ENCODE measurements around the gene NXPH3. TPM values are rescaled to one million over a fixed set of nuclear protein-coding genes. Genes with fewer than 3 reads are reported as not detected.
A peak's percentile ranks its signal among the peaks of the same experiment; 100 is the strongest.

NXPH3 gene
- total RNA-seq, 5 donors from 2014 or later (not counting 1 experiment from before 2014, with no cell fraction given), result not detected

GRCh38 chr17:49577650-49577934 lies 1.9 kb downstream of the NXPH3 start:
- ChIA-PET POLR2A (no interaction called here), CTCF (no interaction called here)
- Mint-ChIP-seq H3K4me1 (peaks cover 6 to 13% (median 7%) of the 10 kb centered on the region in 3 donors), H3K36me3 (no peaks in the 10 kb centered on the region), H3K27me3 (peaks cover 31 to 52% of the 10 kb centered on the region in 2 donors), H3K9me3 (no peaks in the 10 kb centered on the region), H3K4me3 (peak overlapping the region; percentile 17 to 73 (median 28)), H3K27ac (no peak overlapping the region)
- 86% methylated on average over 1 of the region's 3 CpGs for WGBS (ENCODE audit: insufficient coverage)
- Histone ChIP-seq H3K4me3 (ENCODE audit: control insufficient read depth in 1 of 2, extremely low read depth in 1 of 2, low read length in 1 of 2) (no peak overlapping the region), H3K36me3 (ENCODE audit: control insufficient read depth in 2 of 2, extremely low read depth in 1 of 2, insufficient read depth in 1 of 2, low read length in 1 of 2) (no peaks in the 10 kb centered on the region), H3K27ac (ENCODE audit: low read length) (no peak overlapping the region), H3K9me3 (no peaks in the 10 kb centered on the region), H3K4me1 (ENCODE audit: control insufficient read depth in 1 of 2, extremely low read depth in 1 of 2, insufficient read depth in 2 of 2, low read length in 2 of 2) (peaks cover 4 to 20% of the 10 kb centered on the region in 2 experiments), H3K27me3 (replicated peaks in 1 of 2; ENCODE audit: control insufficient read depth in 2 of 2, extremely low read depth in 1 of 2, insufficient read depth in 2 of 2, low read length in 1 of 2) (peaks cover 3 to 69% of the 10 kb centered on the region in 2 experiments)
- no peak for DNase-seq
- ATAC-seq (replicated peaks in 1 of 4), result no peak

- no peak overlapping the region for H3K4me3 ChIP-seq (ENCODE audit: control insufficient read depth in 1 of 2, extremely low read depth in 1 of 2, low read length in 1 of 2)
- POLR2A ChIA-PET, result interaction anchor here in 1 of 2 donors (0.6 kb wide), 1 partner anchor 1363 kb away, joined by 3 read pairs; no protein-coding TSS in a partner anchor
- DNase-seq (no peak), ATAC-seq (replicated peaks in 1 of 4) (no peak)
- peaks cover 4 to 20% of the 10 kb centered on the region in 2 experiments for H3K4me1 ChIP-seq (ENCODE audit: control insufficient read depth in 1 of 2, extremely low read depth in 1 of 2, insufficient read depth in 2 of 2, low read length in 2 of 2)
- peaks cover 28 to 52% of the 10 kb centered on the region in 2 donors for H3K27me3 Mint-ChIP-seq
- H3K4me3 Mint-ChIP-seq, result no peak overlapping the region
- H3K9me3 Mint-ChIP-seq, result no peaks in the 10 kb centered on the region
- no peak overlapping the region for H3K27ac ChIP-seq (ENCODE audit: low read length)
- H3K36me3 Mint-ChIP-seq, result no peaks in the 10 kb centered on the region
- H3K27me3 ChIP-seq (replicated peaks in 1 of 2; ENCODE audit: control insufficient read depth in 2 of 2, extremely low read depth in 1 of 2, insufficient read depth in 2 of 2, low read length in 1 of 2), result peaks cover 3 to 67% of the 10 kb centered on the region in 2 experiments
- no peaks in the 10 kb centered on the region for H3K9me3 ChIP-seq
- H3K36me3 ChIP-seq (ENCODE audit: control insufficient read depth in 2 of 2, extremely low read depth in 1 of 2, insufficient read depth in 1 of 2, low read length in 1 of 2), result no peaks in the 10 kb centered on the region
- CTCF ChIA-PET, result interaction anchor here in 1 of 2 donors (0.6 kb wide), 1 partner anchor 19 kb away, joined by 3 read pairs; no protein-coding TSS in a partner anchor
- WGBS (ENCODE audit: insufficient coverage), result 41% methylated on average over 2 of the region's 4 CpGs
- peaks cover 6 to 13% (median 7%) of the 10 kb centered on the region in 3 donors for H3K4me1 Mint-ChIP-seq
- no peak overlapping the region for H3K27ac Mint-ChIP-seq
Observed at GRCh38 chr17:49577963-49578362, 2.3 kb downstream of the NXPH3 start.

GRCh38 chr17:49578414-49578813 lies 2.7 kb downstream of the NXPH3 start:
- ATAC-seq (replicated peaks in 1 of 4), result no peak
- peaks cover 24 to 47% of the 10 kb centered on the region in 2 donors for H3K27me3 Mint-ChIP-seq
- peaks cover 6 to 13% (median 7%) of the 10 kb centered on the region in 3 donors for H3K4me1 Mint-ChIP-seq
- no peaks in the 10 kb centered on the region for H3K36me3 Mint-ChIP-seq
- no peak for DNase-seq
- H3K4me3 Mint-ChIP-seq, result no peak overlapping the region
- no peak overlapping the region for H3K27ac ChIP-seq (ENCODE audit: low read length)
- 94% methylated on average over 9 of the region's 13 CpGs for WGBS (ENCODE audit: insufficient coverage)
- H3K36me3 ChIP-seq (ENCODE audit: control insufficient read depth in 2 of 2, extremely low read depth in 1 of 2, insufficient read depth in 1 of 2, low read length in 1 of 2), result no peaks in the 10 kb centered on the region
- no peaks in the 10 kb centered on the region for H3K9me3 ChIP-seq
- H3K27me3 ChIP-seq (replicated peaks in 1 of 2; ENCODE audit: control insufficient read depth in 2 of 2, extremely low read depth in 1 of 2, insufficient read depth in 2 of 2, low read length in 1 of 2), result peaks cover 3 to 62% of the 10 kb centered on the region in 2 experiments
- H3K4me3 ChIP-seq (ENCODE audit: control insufficient read depth in 1 of 2, extremely low read depth in 1 of 2, low read length in 1 of 2), result no peak overlapping the region
- ChIA-PET POLR2A (interaction anchor here in 1 of 2 donors (0.6 kb wide), 1 partner anchor 1364 kb away, joined by 3 read pairs; no protein-coding TSS in a partner anchor), CTCF (interaction anchor here in 1 of 2 donors (0.6 kb wide), 1 partner anchor 19 kb away, joined by 3 read pairs; no protein-coding TSS in a partner anchor)
- H3K9me3 Mint-ChIP-seq, result no peaks in the 10 kb centered on the region
- H3K4me1 ChIP-seq (ENCODE audit: control insufficient read depth in 1 of 2, extremely low read depth in 1 of 2, insufficient read depth in 2 of 2, low read length in 2 of 2), result peaks cover 4 to 20% of the 10 kb centered on the region in 2 experiments
- H3K27ac Mint-ChIP-seq, result no peak overlapping the region

GRCh38 chr17:49578952-49579500 lies 3.4 kb downstream of the NXPH3 start:
- Histone ChIP-seq H3K27ac (ENCODE audit: low read length) (no peak overlapping the region), H3K4me3 (ENCODE audit: control insufficient read depth in 1 of 2, extremely low read depth in 1 of 2, low read length in 1 of 2) (no peak overlapping the region), H3K27me3 (replicated peaks in 1 of 2; ENCODE audit: control insufficient read depth in 2 of 2, extremely low read depth in 1 of 2, insufficient read depth in 2 of 2, low read length in 1 of 2) (peaks cover 3 to 56% of the 10 kb centered on the region in 2 experiments), H3K9me3 (no peaks in the 10 kb centered on the region), H3K4me1 (ENCODE audit: control insufficient read depth in 1 of 2, extremely low read depth in 1 of 2, insufficient read depth in 2 of 2, low read length in 2 of 2) (peaks cover 4 to 20% of the 10 kb centered on the region in 2 experiments), H3K36me3 (ENCODE audit: control insufficient read depth in 2 of 2, extremely low read depth in 1 of 2, insufficient read depth in 1 of 2, low read length in 1 of 2) (no peaks in the 10 kb centered on the region)
- WGBS (ENCODE audit: insufficient coverage), result 95% methylated on average over 6 of the region's 17 CpGs
- Mint-ChIP-seq H3K36me3 (no peaks in the 10 kb centered on the region), H3K4me3 (no peak overlapping the region), H3K9me3 (no peaks in the 10 kb centered on the region), H3K4me1 (peaks cover 6 to 13% (median 7%) of the 10 kb centered on the region in 3 donors), H3K27me3 (peaks cover 19 to 41% of the 10 kb centered on the region in 2 donors), H3K27ac (no peak overlapping the region)
- ChIA-PET POLR2A (no interaction called here), CTCF (interaction anchor here in 1 of 2 donors (0.6 kb wide), 1 partner anchor 670 kb away, joined by 3 read pairs; no protein-coding TSS in a partner anchor)
- ATAC-seq (replicated peaks in 1 of 4), result no peak
- peak in 1 of 35 experiments; percentile 23 for DNase-seq

GRCh38 chr17:49579522-49579921 lies 3.9 kb downstream of the NXPH3 start:
- Mint-ChIP-seq H3K9me3 (no peaks in the 10 kb centered on the region), H3K27ac (no peak overlapping the region), H3K27me3 (peaks cover 19 to 36% of the 10 kb centered on the region in 2 donors), H3K36me3 (no peaks in the 10 kb centered on the region), H3K4me1 (peaks cover 6 to 13% (median 7%) of the 10 kb centered on the region in 3 donors), H3K4me3 (no peak overlapping the region)
- H3K4me3 ChIP-seq (ENCODE audit: control insufficient read depth in 1 of 2, extremely low read depth in 1 of 2, low read length in 1 of 2), result no peak overlapping the region
- H3K27me3 ChIP-seq (replicated peaks in 1 of 2; ENCODE audit: control insufficient read depth in 2 of 2, extremely low read depth in 1 of 2, insufficient read depth in 2 of 2, low read length in 1 of 2), result peaks cover 3 to 51% of the 10 kb centered on the region in 2 experiments
- peaks cover 4 to 20% of the 10 kb centered on the region in 2 experiments for H3K4me1 ChIP-seq (ENCODE audit: control insufficient read depth in 1 of 2, extremely low read depth in 1 of 2, insufficient read depth in 2 of 2, low read length in 2 of 2)
- POLR2A ChIA-PET, result no interaction called here
- H3K9me3 ChIP-seq, result no peaks in the 10 kb centered on the region
- no peak for ATAC-seq (replicated peaks in 1 of 4)
- no peak for DNase-seq
- H3K36me3 ChIP-seq (ENCODE audit: control insufficient read depth in 2 of 2, extremely low read depth in 1 of 2, insufficient read depth in 1 of 2, low read length in 1 of 2), result no peaks in the 10 kb centered on the region
- 77% methylated on average over 5 of the region's 5 CpGs for WGBS (ENCODE audit: insufficient coverage)
- CTCF ChIA-PET, result interaction anchor here in 1 of 2 donors (0.6 kb wide), 1 partner anchor 670 kb away, joined by 3 read pairs; no protein-coding TSS in a partner anchor
- no peak overlapping the region for H3K27ac ChIP-seq (ENCODE audit: low read length)

- Mint-ChIP-seq H3K27ac (no peak overlapping the region), H3K4me3 (no peak overlapping the region), H3K36me3 (no peaks in the 10 kb centered on the region), H3K4me1 (peaks cover 3 to 12% (median 7%) of the 10 kb centered on the region in 3 donors), H3K9me3 (no peaks in the 10 kb centered on the region), H3K27me3 (peaks cover 19 to 31% of the 10 kb centered on the region in 2 donors)
- H3K9me3 ChIP-seq, result no peaks in the 10 kb centered on the region
- no peak for ATAC-seq (replicated peaks in 1 of 4)
- ChIA-PET CTCF (no interaction called here), POLR2A (no interaction called here)
- peaks cover 4 to 19% of the 10 kb centered on the region in 2 experiments for H3K4me1 ChIP-seq (ENCODE audit: control insufficient read depth in 1 of 2, extremely low read depth in 1 of 2, insufficient read depth in 2 of 2, low read length in 2 of 2)
- 77% methylated on average over 18 of the region's 21 CpGs for WGBS (ENCODE audit: insufficient coverage)
- H3K36me3 ChIP-seq (ENCODE audit: control insufficient read depth in 2 of 2, extremely low read depth in 1 of 2, insufficient read depth in 1 of 2, low read length in 1 of 2), result no peaks in the 10 kb centered on the region
- no peak overlapping the region for H3K4me3 ChIP-seq (ENCODE audit: control insufficient read depth in 1 of 2, extremely low read depth in 1 of 2, low read length in 1 of 2)
- no peak overlapping the region for H3K27ac ChIP-seq (ENCODE audit: low read length)
- peaks cover 3 to 44% of the 10 kb centered on the region in 2 experiments for H3K27me3 ChIP-seq (replicated peaks in 1 of 2; ENCODE audit: control insufficient read depth in 2 of 2, extremely low read depth in 1 of 2, insufficient read depth in 2 of 2, low read length in 1 of 2)
- peak in 1 of 35 experiments; percentile 22 for DNase-seq
Observed at GRCh38 chr17:49580055-49580721, 4.5 kb downstream of the NXPH3 start.
